MM.1S (cell line): ENCODE data around the gene OR7C2.

Source experiments
- DNase-seq: peaks from one replicate; pipeline ENCODE4 v3.0.0-alpha.2; 2015
- H2AFZ ChIP-seq: fragments of 300-600 bp; sonication (generic); 2 replicates; pipeline ENCODE4 v1.6.0; 2016; ENCODE audit warnings: antibody characterized with exemption, low read length
- H3F3A ChIP-seq: fragments of 300-600 bp; sonication (generic); 2 replicates; pipeline ENCODE4 v1.6.1; 2016; ENCODE audit warnings: mild to moderate bottlenecking, antibody characterized with exemption, low read length, moderate library complexity, mixed read lengths; ENCODE audit not compliant: insufficient read depth
- H3K27ac ChIP-seq: fragments of 300-600 bp; sonication (generic); 2 replicates; pipeline ENCODE4 v1.5.1; 2016; ENCODE audit warnings: mild to moderate bottlenecking, low read length
- H3K27me3 ChIP-seq: fragments of 300-600 bp; sonication (generic); replicated peaks from 2 replicates; pipeline ENCODE4 v1.6.0; 2016; ENCODE audit warnings: low read length; ENCODE audit not compliant: insufficient read depth
- H3K36me3 ChIP-seq: fragments of 300-600 bp; sonication (generic); replicated peaks from 2 replicates; pipeline ENCODE4 v1.6.1; 2016; ENCODE audit warnings: mild to moderate bottlenecking, low read length, mixed read lengths; ENCODE audit not compliant: insufficient read depth
- H3K4me1 ChIP-seq: fragments of 300-600 bp; sonication (generic); 2 replicates; pipeline ENCODE4 v1.6.1; 2016; ENCODE audit warnings: low read length, mixed read lengths
- H3K4me2 ChIP-seq: fragments of 300-600 bp; sonication (generic); 2 replicates; pipeline ENCODE4 v1.6.0; 2016; ENCODE audit warnings: low read depth, low read length
- H3K4me3 ChIP-seq: fragments of 300-600 bp; sonication (generic); 2 replicates; pipeline ENCODE4 v1.5.1; 2016; ENCODE audit warnings: low read length, mixed read lengths
- H3K79me2 ChIP-seq: fragments of 300-600 bp; sonication (generic); 2 replicates; pipeline ENCODE4 v1.6.1; 2016; ENCODE audit warnings: mixed run types, low read length, mixed read lengths
- H3K9ac ChIP-seq: fragments of 300-600 bp; sonication (generic); 2 replicates; pipeline ENCODE4 v1.6.1; 2016; ENCODE audit warnings: low read length, mixed read lengths
- H3K9me2 ChIP-seq: fragments of 300-600 bp; sonication (generic); replicated peaks from 2 replicates; pipeline ENCODE4 v1.6.1; 2016; ENCODE audit warnings: mild to moderate bottlenecking, low read length, mixed read lengths; ENCODE audit not compliant: insufficient read depth
- H3K9me3 ChIP-seq: fragments of 300-600 bp; sonication (generic); replicated peaks from 2 replicates; pipeline ENCODE4 v1.6.1; 2016; ENCODE audit warnings: mild to moderate bottlenecking, low read length, mixed read lengths; ENCODE audit not compliant: insufficient read depth
- H4K20me1 ChIP-seq: fragments of 300-600 bp; sonication (generic); 2 replicates; pipeline ENCODE4 v1.6.1; 2016; ENCODE audit warnings: mild to moderate bottlenecking, low read length, moderate library complexity, mixed read lengths; ENCODE audit not compliant: insufficient read depth
- EZH2 ChIP-seq: fragments of 300-600 bp; sonication (generic); optimal IDR thresholded peaks from 2 replicates; pipeline ENCODE3; 2017; ENCODE audit warnings: low read depth, mild to moderate bottlenecking, antibody characterized with exemption, low read length, mixed read lengths
- EZH2phosphoT487 ChIP-seq: fragments of 300-600 bp; sonication (generic); IDR thresholded peaks from 2 replicates; pipeline ENCODE4 v1.6.1; 2018; ENCODE audit warnings: antibody characterized with exemption, low read length
- TF ChIP-seq, protein P1 (sequence below): fragments of 300-600 bp; sonication (generic); IDR thresholded peaks from 2 replicates; pipeline ENCODE4 v1.5.1; 2016; ENCODE audit warnings: antibody characterized with exemption, low read length, mixed read lengths

OR7C2 gene

DNA sequence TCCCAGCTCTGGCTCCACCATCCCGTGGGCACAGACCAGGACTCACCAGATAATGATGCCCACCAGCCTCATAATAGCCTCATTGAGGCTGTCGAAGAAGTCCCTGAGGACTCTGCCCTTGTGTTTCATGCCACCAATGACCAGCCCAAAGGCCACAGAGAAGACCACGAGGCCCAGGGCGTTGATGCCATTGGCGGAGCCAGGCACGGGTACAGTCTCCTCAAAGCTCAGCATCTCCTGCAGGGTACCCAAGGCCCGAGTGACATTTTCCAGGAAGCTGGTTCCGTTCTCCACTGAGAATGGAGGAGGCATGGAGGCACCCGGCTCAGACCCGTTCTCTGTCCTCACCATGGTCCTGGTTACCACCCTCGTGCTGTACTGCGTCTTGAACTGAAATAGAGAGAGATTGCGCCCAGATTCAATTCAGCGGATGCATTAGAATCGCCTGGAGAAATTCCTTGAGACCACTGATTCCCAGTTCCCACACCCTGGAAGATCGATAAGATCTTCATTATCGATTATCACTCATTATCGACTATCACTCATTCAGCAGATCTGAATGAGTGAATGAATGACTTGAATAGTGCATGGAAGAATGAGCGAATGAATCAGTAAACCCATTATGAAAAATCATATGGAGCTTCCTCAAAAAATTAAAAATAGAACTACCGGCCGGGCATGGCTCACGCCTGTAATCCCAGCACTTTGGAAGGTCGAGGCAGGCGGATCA lies 20.8 kb downstream of the OR7C2 start:
- H3K4me3 ChIP-seq = no peak overlapping the region
- H3F3A ChIP-seq = no peaks in the 10 kb centered on the region
- H3K4me1 ChIP-seq = no peaks in the 10 kb centered on the region
- no peaks in the 10 kb centered on the region for H3K9me2 ChIP-seq
- no peak overlapping the region for H2AFZ ChIP-seq
- TF ChIP-seq EZH2 (no peak), EZH2phosphoT487 (no peak)
- TF ChIP-seq, protein P1, sequence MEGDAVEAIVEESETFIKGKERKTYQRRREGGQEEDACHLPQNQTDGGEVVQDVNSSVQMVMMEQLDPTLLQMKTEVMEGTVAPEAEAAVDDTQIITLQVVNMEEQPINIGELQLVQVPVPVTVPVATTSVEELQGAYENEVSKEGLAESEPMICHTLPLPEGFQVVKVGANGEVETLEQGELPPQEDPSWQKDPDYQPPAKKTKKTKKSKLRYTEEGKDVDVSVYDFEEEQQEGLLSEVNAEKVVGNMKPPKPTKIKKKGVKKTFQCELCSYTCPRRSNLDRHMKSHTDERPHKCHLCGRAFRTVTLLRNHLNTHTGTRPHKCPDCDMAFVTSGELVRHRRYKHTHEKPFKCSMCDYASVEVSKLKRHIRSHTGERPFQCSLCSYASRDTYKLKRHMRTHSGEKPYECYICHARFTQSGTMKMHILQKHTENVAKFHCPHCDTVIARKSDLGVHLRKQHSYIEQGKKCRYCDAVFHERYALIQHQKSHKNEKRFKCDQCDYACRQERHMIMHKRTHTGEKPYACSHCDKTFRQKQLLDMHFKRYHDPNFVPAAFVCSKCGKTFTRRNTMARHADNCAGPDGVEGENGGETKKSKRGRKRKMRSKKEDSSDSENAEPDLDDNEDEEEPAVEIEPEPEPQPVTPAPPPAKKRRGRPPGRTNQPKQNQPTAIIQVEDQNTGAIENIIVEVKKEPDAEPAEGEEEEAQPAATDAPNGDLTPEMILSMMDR = no peak
- no peak overlapping the region for H3K4me2 ChIP-seq
- no peaks in the 10 kb centered on the region for H3K9me3 ChIP-seq
- DNase-seq = no peak
- no peaks in the 10 kb centered on the region for H3K36me3 ChIP-seq
- H3K79me2 ChIP-seq = no peaks in the 10 kb centered on the region
- peaks cover 68% of the 10 kb centered on the region for H3K27me3 ChIP-seq
- H4K20me1 ChIP-seq = no peaks in the 10 kb centered on the region
- H3K27ac ChIP-seq = no peak overlapping the region
- no peak overlapping the region for H3K9ac ChIP-seq

DNA sequence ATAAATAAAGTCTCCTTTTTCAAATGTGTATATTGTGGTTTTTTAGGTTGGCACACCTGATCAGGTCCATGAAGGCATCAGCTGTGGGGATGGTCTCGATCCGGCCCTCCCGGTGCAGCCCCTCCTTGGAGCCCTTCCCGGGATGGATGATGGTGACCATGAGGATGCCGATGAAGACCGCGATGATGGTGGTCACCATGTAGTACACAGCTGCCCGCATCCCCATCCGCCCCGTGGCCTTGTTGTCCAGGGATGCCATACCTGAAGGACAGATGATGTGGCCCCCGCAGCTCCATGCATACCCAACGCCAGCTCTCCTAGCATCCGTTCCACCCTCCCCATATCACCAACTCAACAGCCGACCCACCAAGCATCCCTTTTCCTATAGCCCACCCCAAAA lies 27.0 kb downstream of the OR7C2 start:
- TF ChIP-seq EZH2phosphoT487 (no peak), EZH2 (no peak)
- TF ChIP-seq, protein P1 = no peak
- no peak overlapping the region for H3K4me3 ChIP-seq
- H3K4me1 ChIP-seq = no peaks in the 10 kb centered on the region
- no peaks in the 10 kb centered on the region for H3K9me2 ChIP-seq
- H3K27me3 ChIP-seq = peaks cover 73% of the 10 kb centered on the region
- H3K9me3 ChIP-seq = no peaks in the 10 kb centered on the region
- no peak overlapping the region for H3K27ac ChIP-seq
- H3F3A ChIP-seq = no peaks in the 10 kb centered on the region
- no peaks in the 10 kb centered on the region for H3K36me3 ChIP-seq
- no peak overlapping the region for H3K4me2 ChIP-seq
- no peaks in the 10 kb centered on the region for H3K79me2 ChIP-seq
- no peaks in the 10 kb centered on the region for H4K20me1 ChIP-seq
- H2AFZ ChIP-seq = no peak overlapping the region
- no peak for DNase-seq
- H3K9ac ChIP-seq = no peak overlapping the region

DNA sequence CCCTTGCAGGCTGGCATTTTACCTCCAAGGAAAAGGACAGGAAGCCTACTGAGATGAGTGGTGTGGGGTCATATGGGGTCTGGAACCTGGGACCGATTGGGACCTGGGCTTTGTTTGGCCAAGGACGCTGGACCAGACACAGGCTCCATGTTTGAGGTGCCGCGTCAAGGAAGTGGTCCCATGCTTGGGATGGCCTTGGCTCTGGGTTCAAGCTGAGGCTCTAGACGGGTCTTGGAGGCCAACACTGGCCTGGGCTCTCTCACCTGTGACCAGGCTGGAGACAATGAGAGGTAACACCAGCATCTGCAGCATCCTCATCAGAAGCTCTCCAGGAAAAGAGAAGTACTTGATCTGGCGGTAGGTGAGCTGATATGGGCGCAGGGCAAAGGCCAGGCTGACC lies 30.2 kb downstream of the OR7C2 start:
- peaks cover 83% of the 10 kb centered on the region for H3K27me3 ChIP-seq
- no peaks in the 10 kb centered on the region for H3K9me2 ChIP-seq
- H3K36me3 ChIP-seq = no peaks in the 10 kb centered on the region
- H3K4me1 ChIP-seq = no peaks in the 10 kb centered on the region
- H4K20me1 ChIP-seq = no peaks in the 10 kb centered on the region
- H2AFZ ChIP-seq = no peak overlapping the region
- no peak overlapping the region for H3K9ac ChIP-seq
- no peaks in the 10 kb centered on the region for H3F3A ChIP-seq
- no peaks in the 10 kb centered on the region for H3K79me2 ChIP-seq
- H3K27ac ChIP-seq = no peak overlapping the region
- no peaks in the 10 kb centered on the region for H3K9me3 ChIP-seq
- no peak overlapping the region for H3K4me2 ChIP-seq
- DNase-seq = no peak
- H3K4me3 ChIP-seq = no peak overlapping the region
- TF ChIP-seq, protein P1 = no peak
- TF ChIP-seq EZH2 = no peak
- TF ChIP-seq EZH2phosphoT487 = no peak
